Liver (tissue), 9 donors: ENCODE measurements around the gene PXMP4. TPM values are rescaled to one million over a fixed set of nuclear protein-coding genes. Genes with fewer than 3 reads are reported as not detected.

Experiments used
- DNase-seq: peaks from one replicate; pipeline ENCODE4 v3.0.0-alpha.2; 2017; ENCODE audit warnings: low spot score
- H3K27ac ChIP-seq, 2 donors: one replicate each; pipeline ENCODE4 v1.7.0; 2013; ENCODE audit warnings: inconsistent platforms in 2 of 2, low read length in 2 of 2, control low read depth in 1 of 2, low read depth in 1 of 2, mild to moderate bottlenecking in 1 of 2
- H3K27me3 ChIP-seq, 4 donors: one replicate each; pipeline versions ENCODE4 v1.6.1 to v1.7.0; 2013; ENCODE audit warnings: low read length in 3 of 4, inconsistent platforms in 1 of 4, mild to moderate bottlenecking in 1 of 4, moderate library complexity in 1 of 4; ENCODE audit not compliant: control insufficient read depth in 4 of 4, insufficient read depth in 4 of 4
- H3K36me3 ChIP-seq, 4 donors: one replicate each; pipeline versions ENCODE4 v1.6.1 to v1.7.0; 2013; ENCODE audit warnings: low read length in 3 of 4, mild to moderate bottlenecking in 3 of 4, low read depth in 1 of 4, moderate library complexity in 1 of 4; ENCODE audit not compliant: control insufficient read depth in 4 of 4, insufficient read depth in 3 of 4
- H3K4me1 ChIP-seq, 4 donors: one replicate each; pipeline versions ENCODE4 v1.6.1 to v1.7.0; 2013; ENCODE audit warnings: low read length in 3 of 4, mild to moderate bottlenecking in 3 of 4, moderate library complexity in 1 of 4; ENCODE audit not compliant: control insufficient read depth in 4 of 4, insufficient read depth in 4 of 4
- H3K4me3 ChIP-seq, 3 donors: one replicate each; pipeline versions ENCODE4 v1.6.1 to v1.7.0; 2013; ENCODE audit warnings: low read length in 3 of 3, control low read depth in 1 of 3, low read depth in 1 of 3, mild to moderate bottlenecking in 1 of 3
- H3K9ac ChIP-seq, 2 donors: one replicate each; pipeline ENCODE4 v1.7.0; 2013; ENCODE audit warnings: low read length in 2 of 2, mild to moderate bottlenecking in 2 of 2, moderate library complexity in 2 of 2, control low read depth in 1 of 2, low read depth in 1 of 2
- H3K9me3 ChIP-seq, 4 donors: one replicate each; pipeline versions ENCODE4 v1.6.1 to v1.7.0; 2013; ENCODE audit warnings: low read length in 3 of 4; ENCODE audit not compliant: control insufficient read depth in 4 of 4
- ATF3 ChIP-seq: IDR thresholded peaks from 2 replicates; pipeline ENCODE4 v1.6.1; 2016; ENCODE audit warnings: antibody characterized with exemption
- EGR1 ChIP-seq, 2 donors: IDR thresholded peaks; 2 replicates each; pipeline ENCODE4 v1.6.1; 2016 to 2018; ENCODE audit warnings: antibody characterized with exemption in 2 of 2, low read depth in 2 of 2
- FOXA1 ChIP-seq: IDR thresholded peaks from 2 replicates; pipeline ENCODE4 v1.6.1; 2016; ENCODE audit warnings: antibody characterized with exemption
- FOXA2 ChIP-seq: IDR thresholded peaks from 2 replicates; pipeline ENCODE4 v1.6.1; 2016; ENCODE audit warnings: antibody characterized with exemption
- GABPA ChIP-seq, 2 donors: IDR thresholded peaks in 1 of 2; conservative IDR thresholded peaks in 1 of 2; 2 replicates each; pipeline ENCODE4 v1.6.1; 2016; ENCODE audit warnings: antibody characterized with exemption in 2 of 2, mild to moderate bottlenecking in 1 of 2, moderate library complexity in 1 of 2
- HNF4A ChIP-seq, 2 donors: conservative IDR thresholded peaks; 2 replicates each; pipeline ENCODE4 v1.6.1; 2016; ENCODE audit warnings: antibody characterized with exemption in 2 of 2, mild to moderate bottlenecking in 2 of 2
- HNF4G ChIP-seq: IDR thresholded peaks from 2 replicates; pipeline ENCODE4 v1.6.1; 2016; ENCODE audit warnings: antibody characterized with exemption
- JUND ChIP-seq, 2 donors: IDR thresholded peaks; 2 replicates each; pipeline ENCODE4 v1.6.1; 2016; ENCODE audit warnings: antibody characterized with exemption in 2 of 2
- MAX ChIP-seq: IDR thresholded peaks from 2 replicates; pipeline ENCODE4 v1.6.1; 2016; ENCODE audit warnings: antibody characterized with exemption
- NR2F2 ChIP-seq: IDR thresholded peaks from 2 replicates; pipeline ENCODE4 v1.6.1; 2016; ENCODE audit warnings: antibody characterized with exemption
- RAD21 ChIP-seq, 2 donors: IDR thresholded peaks; 2 replicates each; pipeline ENCODE4 v1.6.1; 2016; ENCODE audit warnings: antibody characterized with exemption in 2 of 2, mild to moderate bottlenecking in 2 of 2
- REST ChIP-seq: IDR thresholded peaks from 2 replicates; pipeline ENCODE4 v1.6.1; 2016; ENCODE audit warnings: antibody characterized with exemption, mild to moderate bottlenecking
- RXRA ChIP-seq, 2 donors: IDR thresholded peaks; 2 replicates each; pipeline ENCODE4 v1.6.1; 2017 to 2018; ENCODE audit warnings: antibody characterized with exemption in 2 of 2, mild to moderate bottlenecking in 1 of 2
- SP1 ChIP-seq: IDR thresholded peaks from 2 replicates; pipeline ENCODE4 v1.6.1; 2018; ENCODE audit warnings: antibody characterized with exemption, mild to moderate bottlenecking
- TAF1 ChIP-seq: conservative IDR thresholded peaks from 2 replicates; pipeline ENCODE4 v1.6.1; 2016; ENCODE audit warnings: antibody characterized with exemption, mild to moderate bottlenecking
- ZBTB33 ChIP-seq: IDR thresholded peaks from 2 replicates; pipeline ENCODE4 v1.6.1; 2016; ENCODE audit warnings: antibody characterized with exemption
- WGBS: extraction: QIAGEN DNeasy Blood & Tissue Kit; methylation state at CpG from one replicate; pipeline ENCODE4 v1.1.7; 2013; 5-methylcytosine and 5-hydroxymethylcytosine counted together
- polyA plus RNA-seq, 2 donors: library from polyadenylated mRNA; stranded (reverse) in 1 of 2; unstranded in 1 of 2; fragments of 200-250 nt in 1 of 2; fragments of >200 nt in 1 of 2; fragmentation: Nextera tagmentation in 1 of 2; extraction: Ambion mirVana in 1 of 2; gene quantifications; one replicate each; pipeline versions ENCODE4 v1.2.1 to v1.2.3, GENCODE V29; 2013 to 2015
- total RNA-seq, 2 donors: library from RNA; depleted of rRNA; stranded (reverse); fragments of >200 nt; gene quantifications; one replicate each; pipeline ENCODE4 v1.2.3, GENCODE V29; 2014
- donor health status: healthy.
- donor health status: healthy.
- donor health status: healthy.
- donor health status: healthy.
- donor health status: healthy.

Gene PXMP4
- total and polyA plus RNA-seq, 4 donors = 5.5 to 16.0 (median 9.3) TPM

- no peaks in the 10 kb centered on the region for H3K9me3 ChIP-seq
- TF ChIP-seq ATF3 (no peak), GABPA (IDR thresholded peaks at IDR 0.05 in 1 of 2, conservative IDR thresholded peaks at IDR 0.05 in 1 of 2) (no peak), NR2F2 (no peak), RAD21 (IDR thresholded peaks at IDR 0.05) (no peak), FOXA1 (no peak), HNF4A (conservative IDR thresholded peaks at IDR 0.05) (no peak), MAX (no peak)
- 90% methylated on average over 6 of the region's 6 CpGs for WGBS
- no peaks in the 10 kb centered on the region for H3K27me3 ChIP-seq
- no peak overlapping the region for H3K9ac ChIP-seq
- no peaks in the 10 kb centered on the region for H3K4me1 ChIP-seq
- H3K36me3 ChIP-seq = no peaks in the 10 kb centered on the region
- no peak overlapping the region for H3K27ac ChIP-seq
- DNase-seq = no peak
- no peak overlapping the region for H3K4me3 ChIP-seq
Observed at GRCh38 chr20:33694639-33695012, 25.5 kb downstream of the PXMP4 start.

GRCh38 chr20:33693741-33694638, 26.1 kb downstream of the PXMP4 start:
- Histone ChIP-seq H3K9me3 (no peaks in the 10 kb centered on the region), H3K4me3 (no peak overlapping the region), H3K4me1 (no peaks in the 10 kb centered on the region), H3K9ac (no peak overlapping the region), H3K27ac (no peak overlapping the region), H3K36me3 (no peaks in the 10 kb centered on the region), H3K27me3 (no peaks in the 10 kb centered on the region)
- TF ChIP-seq SP1 = no peak
- no peak for TF ChIP-seq RXRA (IDR thresholded peaks at IDR 0.05)
- no peak for TF ChIP-seq REST
- TF ChIP-seq GABPA (IDR thresholded peaks at IDR 0.05 in 1 of 2, conservative IDR thresholded peaks at IDR 0.05 in 1 of 2) = no peak
- 90% methylated on average over 17 of the region's 17 CpGs for WGBS
- no peak for DNase-seq

- Histone ChIP-seq H3K36me3 (no peaks in the 10 kb centered on the region), H3K9me3 (no peaks in the 10 kb centered on the region), H3K27ac (no peak overlapping the region), H3K4me1 (no peaks in the 10 kb centered on the region), H3K27me3 (no peaks in the 10 kb centered on the region), H3K4me3 (no peak overlapping the region), H3K9ac (no peak overlapping the region)
- DNase-seq = no peak
- 89% methylated on average over 5 of the region's 5 CpGs for WGBS
- TF ChIP-seq EGR1 (IDR thresholded peaks at IDR 0.05; ENCODE audit: low read depth in 2 of 2) (no peak), FOXA1 (no peak), HNF4G (no peak), REST (no peak), ATF3 (no peak), GABPA (IDR thresholded peaks at IDR 0.05 in 1 of 2, conservative IDR thresholded peaks at IDR 0.05 in 1 of 2) (no peak), HNF4A (conservative IDR thresholded peaks at IDR 0.05) (no peak), TAF1 (no peak), JUND (IDR thresholded peaks at IDR 0.05) (no peak), FOXA2 (no peak), ZBTB33 (no peak), NR2F2 (no peak), RXRA (IDR thresholded peaks at IDR 0.05) (no peak), MAX (no peak)
Observed at GRCh38 chr20:33693289-33693688, 26.8 kb downstream of the PXMP4 start.
